Lung (tissue), 12 donors: ENCODE results near the gene P2RY6. TPM values are rescaled to one million over a fixed set of nuclear protein-coding genes. Genes with fewer than 3 reads are reported as not detected.

Experiments used
- ATAC-seq: fragments of 200-7000 bp; cut with Tn5 transposase; one replicate; pipeline ENCODE4 v1.9.1; 2020; ENCODE audit warnings: moderate number of reproducible peaks; ENCODE audit not compliant: insufficient read depth, low FRiP score
- DNase-seq, 3 donors: peaks; one replicate each; pipeline ENCODE4 v3.0.0-alpha.2; 2013 to 2017
- H3K27ac ChIP-seq, 2 donors: one replicate each; pipeline ENCODE4 v1.5.1; 2013; ENCODE audit warnings: mild to moderate bottlenecking in 2 of 2, moderate library complexity in 2 of 2, control low read depth in 1 of 2, inconsistent platforms in 1 of 2, low read depth in 1 of 2, low read length in 1 of 2
- H3K27me3 ChIP-seq, 3 donors: one replicate each; pipeline ENCODE4 v1.5.1; 2013; ENCODE audit warnings: low read length in 2 of 3; ENCODE audit not compliant: control insufficient read depth in 3 of 3, insufficient read depth in 3 of 3
- H3K36me3 ChIP-seq, 4 donors: one replicate each; pipeline ENCODE4 v1.5.1; 2013; ENCODE audit warnings: low read length in 4 of 4, mild to moderate bottlenecking in 1 of 4, moderate library complexity in 1 of 4; ENCODE audit not compliant: control insufficient read depth in 4 of 4, insufficient read depth in 4 of 4
- H3K4me1 ChIP-seq, 5 donors: one replicate each; pipeline ENCODE4 v1.5.1; 2013; ENCODE audit warnings: low read length in 5 of 5, mild to moderate bottlenecking in 2 of 5, moderate library complexity in 1 of 5; ENCODE audit not compliant: control insufficient read depth in 5 of 5, insufficient read depth in 5 of 5
- H3K4me3 ChIP-seq: one replicate; pipeline ENCODE4 v1.5.1; 2013; ENCODE audit warnings: mild to moderate bottlenecking, control low read depth, moderate library complexity
- H3K9ac ChIP-seq, 2 donors: one replicate each; pipeline ENCODE4 v1.5.1; 2013; ENCODE audit warnings: low read length in 2 of 2, control low read depth in 1 of 2; ENCODE audit not compliant: insufficient read depth in 1 of 2
- H3K9me3 ChIP-seq, 4 donors: one replicate each; pipeline ENCODE4 v1.5.1; 2013; ENCODE audit warnings: low read length in 3 of 4, mild to moderate bottlenecking in 1 of 4, moderate library complexity in 1 of 4; ENCODE audit not compliant: control insufficient read depth in 4 of 4, insufficient read depth in 3 of 4
- CTCF ChIP-seq: IDR thresholded peaks from 2 replicates; pipeline ENCODE4 v1.5.1; 2012; ENCODE audit warnings: mild to moderate bottlenecking; ENCODE audit errors: control extremely low read depth, extremely low read depth
- WGBS, 2 donors: extraction: QIAGEN DNeasy Blood & Tissue Kit; methylation state at CpG; one replicate each; pipeline ENCODE4 v1.1.7; 2013; 5-methylcytosine and 5-hydroxymethylcytosine counted together
- polyA plus RNA-seq, 2 donors: library from polyadenylated mRNA; stranded (reverse); fragments of 200-250 nt; gene quantifications; one replicate each; pipeline ENCODE4 v1.2.1, GENCODE V29; 2013
- total RNA-seq, 2 donors: library from RNA; depleted of rRNA in 1 of 2; stranded (reverse); fragments of >200 nt in 1 of 2; gene quantifications; one replicate each; pipeline ENCODE4 v1.2.1, GENCODE V29; 2014 to 2021
- donor health status: control.
- donor health status: control.
- donor health status: Bipolar disorder and iron deficiency.
- donor health status: healthy.
- donor health status: DM: yes; HTN: yes; CAD: no.

P2RY6 gene
- total and polyA plus RNA-seq, 4 donors = 3.0 to 13.0 (median 3.6) TPM

- Histone ChIP-seq H3K27me3 (no peaks in the 10 kb centered on the region), H3K4me1 (peaks cover 4 to 32% (median 17%) of the 10 kb centered on the region in 5 donors), H3K4me3 (no peak overlapping the region), H3K27ac (no peak overlapping the region), H3K36me3 (no peaks in the 10 kb centered on the region), H3K9ac (no peak overlapping the region), H3K9me3 (no peaks in the 10 kb centered on the region)
- 71 to 78% methylated on average over 6 of the region's 6 CpGs for WGBS, 2 donors
- peak in 2 of 3 donors; percentile 62 to 75 for DNase-seq
- ATAC-seq = no peak
- TF ChIP-seq CTCF = no peak
These were observed 26.7 kb upstream of the P2RY6 start for GRCh38 chr11:73245461-73245860.

GRCh38 chr11:73246303-73246702 is 25.8 kb upstream of the P2RY6 start:
- H3K27me3 ChIP-seq = no peaks in the 10 kb centered on the region
- no peak overlapping the region for H3K27ac ChIP-seq
- 77 to 90% methylated on average over 2 of the region's 2 CpGs for WGBS, 2 donors
- H3K9ac ChIP-seq = no peak overlapping the region
- TF ChIP-seq CTCF = no peak
- H3K36me3 ChIP-seq = no peaks in the 10 kb centered on the region
- peaks cover 0 to 32% (median 17%) of the 10 kb centered on the region in 5 donors for H3K4me1 ChIP-seq
- ATAC-seq = no peak
- H3K9me3 ChIP-seq = no peaks in the 10 kb centered on the region
- no peak for DNase-seq
- no peak overlapping the region for H3K4me3 ChIP-seq

GRCh38 chr11:73248526-73249185 is 23.5 kb upstream of the P2RY6 start:
- Histone ChIP-seq H3K4me3 (no peak overlapping the region), H3K27ac (no peak overlapping the region), H3K36me3 (no peaks in the 10 kb centered on the region), H3K27me3 (no peaks in the 10 kb centered on the region), H3K4me1 (peaks cover 0 to 14% (median 7%) of the 10 kb centered on the region in 5 donors), H3K9me3 (no peaks in the 10 kb centered on the region), H3K9ac (no peak overlapping the region)
- 81 to 94% methylated on average over 3 of the region's 3 CpGs for WGBS, 2 donors
- no peak for ATAC-seq
- no peak for DNase-seq
- TF ChIP-seq CTCF = no peak

GRCh38 chr11:73249304-73249703 is 22.8 kb upstream of the P2RY6 start:
- Histone ChIP-seq H3K36me3 (no peaks in the 10 kb centered on the region), H3K9me3 (no peaks in the 10 kb centered on the region), H3K27ac (no peak overlapping the region), H3K4me3 (no peak overlapping the region), H3K4me1 (peaks cover 0 to 14% (median 7%) of the 10 kb centered on the region in 5 donors), H3K9ac (no peak overlapping the region), H3K27me3 (no peaks in the 10 kb centered on the region)
- ATAC-seq (no peak), DNase-seq (no peak)
- WGBS, 2 donors = 84 to 87% methylated on average over 5 of the region's 5 CpGs
- no peak for TF ChIP-seq CTCF
